Osteocyte (in vitro differentiated cells): Measurements from ENCODE around the gene BOLA1. TPM values are rescaled to one million over a fixed set of nuclear protein-coding genes. Genes with fewer than 3 reads are reported as not detected.
A peak's percentile ranks its signal among the peaks of the same experiment; 100 is the strongest.

Experiments
- DNase-seq: peaks from one replicate; pipeline ENCODE4 v3.0.0; 2021; ENCODE audit warnings: mixed read lengths; ENCODE audit not compliant: unreplicated experiment; ENCODE audit errors: extremely low spot score
- H3K27ac Mint-ChIP-seq: one replicate; pipeline ENCODE4 v1.8.0; 2021; ENCODE audit warnings: mild to moderate bottlenecking, mixed read lengths; ENCODE audit not compliant: unreplicated experiment
- H3K27me3 Mint-ChIP-seq: one replicate; pipeline ENCODE4 v1.8.0; 2021; ENCODE audit warnings: mixed read lengths; ENCODE audit not compliant: unreplicated experiment
- H3K36me3 Mint-ChIP-seq: one replicate; pipeline ENCODE4 v1.8.0; 2021; ENCODE audit warnings: mixed read lengths; ENCODE audit not compliant: unreplicated experiment
- H3K4me1 Mint-ChIP-seq: one replicate; pipeline ENCODE4 v1.8.0; 2021; ENCODE audit warnings: mixed read lengths; ENCODE audit not compliant: unreplicated experiment
- H3K4me3 Mint-ChIP-seq: one replicate; pipeline ENCODE4 v1.8.0; 2021; ENCODE audit warnings: mild to moderate bottlenecking, moderate library complexity, mixed read lengths; ENCODE audit not compliant: unreplicated experiment
- H3K9me3 Mint-ChIP-seq: one replicate; pipeline ENCODE4 v1.8.0; 2021; ENCODE audit warnings: mixed read lengths; ENCODE audit not compliant: unreplicated experiment
- CTCF ChIP-seq: fragments of 200-600 bp; sonication (generic); IDR thresholded peaks from 2 replicates; pipeline ENCODE4 v1.5.0; 2021; ENCODE audit warnings: antibody characterized with exemption, mild to moderate bottlenecking, moderate library complexity
- total RNA-seq: library from RNA; stranded (reverse); gene quantifications from 2 replicates; pipeline ENCODE4 v1.2.1, GENCODE V29; 2021

Gene BOLA1
- total RNA-seq, 1 donor from 2014 or later: 13.7 TPM

DNA sequence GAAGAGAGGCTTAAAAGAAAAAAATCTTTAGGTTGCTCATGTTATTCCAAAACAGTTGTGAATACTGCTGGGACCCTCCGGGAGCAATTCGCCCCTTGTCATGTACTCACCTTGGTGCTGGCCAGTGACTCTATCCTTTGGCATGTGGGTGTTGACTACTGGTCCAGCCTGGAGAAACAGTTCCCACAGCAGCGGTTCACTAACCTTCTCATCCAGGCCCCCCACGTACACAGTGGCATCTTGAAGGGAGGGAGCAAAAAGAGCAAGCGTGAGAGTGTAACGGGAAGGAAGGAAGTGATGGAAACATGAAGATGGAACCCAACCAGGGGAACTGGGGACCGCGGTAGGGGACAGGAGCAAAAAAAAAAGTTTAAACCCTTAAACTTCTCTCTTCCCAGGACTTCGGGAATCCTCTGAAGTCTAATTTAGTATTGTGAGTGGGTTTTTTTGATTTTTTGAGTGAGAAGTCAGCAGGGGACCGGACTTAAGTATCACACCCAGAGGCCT lies 27.7 kb downstream of the BOLA1 start:
- no peak for DNase-seq
- Mint-ChIP-seq H3K9me3 (no peaks in the 10 kb centered on the region), H3K4me1 (peaks cover 36% of the 10 kb centered on the region), H3K27ac (peak overlapping the region; percentile 98), H3K27me3 (no peaks in the 10 kb centered on the region), H3K36me3 (peaks cover 47% of the 10 kb centered on the region), H3K4me3 (peak overlapping the region; percentile 95)
- no peak for TF ChIP-seq CTCF

GRCh38 chr1:149927563-149928400 lies 28.4 kb downstream of the BOLA1 start, which contains the start of gene SF3B4:
TSS of gene SF3B4 (minus strand) at chr1:149927803. CDS start at chr1:149927759, 44 bp downstream.
- peak; percentile 97 for DNase-seq
- Mint-ChIP-seq H3K4me1 (peaks cover 36% of the 10 kb centered on the region), H3K27ac (peak within 1 kb of the TSS; percentile 98), H3K4me3 (peak within 1 kb of the TSS; percentile 95), H3K9me3 (no peaks in the 10 kb centered on the region), H3K36me3 (peaks cover 43% of the 10 kb centered on the region), H3K27me3 (no peaks in the 10 kb centered on the region)
- no peak for TF ChIP-seq CTCF

GRCh38 chr1:149928401-149928724 lies 29.0 kb downstream of the BOLA1 start:
- Mint-ChIP-seq H3K27ac (peak overlapping the region; percentile 98), H3K9me3 (no peaks in the 10 kb centered on the region), H3K4me3 (peak overlapping the region; percentile 95), H3K36me3 (peaks cover 38% of the 10 kb centered on the region), H3K27me3 (no peaks in the 10 kb centered on the region), H3K4me1 (peaks cover 36% of the 10 kb centered on the region)
- TF ChIP-seq CTCF: no peak
- no peak for DNase-seq

GRCh38 chr1:149929856-149930255 lies 30.5 kb downstream of the BOLA1 start:
- DNase-seq: no peak
- H3K4me3 Mint-ChIP-seq: no peak overlapping the region
- no peak overlapping the region for H3K27ac Mint-ChIP-seq
- peaks cover 33% of the 10 kb centered on the region for H3K4me1 Mint-ChIP-seq
- TF ChIP-seq CTCF: no peak
- H3K27me3 Mint-ChIP-seq: no peaks in the 10 kb centered on the region
- H3K9me3 Mint-ChIP-seq: no peaks in the 10 kb centered on the region
- H3K36me3 Mint-ChIP-seq: peaks cover 29% of the 10 kb centered on the region

GRCh38 chr1:149931212-149931790 lies 31.9 kb downstream of the BOLA1 start:
- no peak for TF ChIP-seq CTCF
- no peak overlapping the region for H3K4me3 Mint-ChIP-seq
- no peaks in the 10 kb centered on the region for H3K9me3 Mint-ChIP-seq
- H3K27ac Mint-ChIP-seq: peak overlapping the region; percentile 58
- H3K36me3 Mint-ChIP-seq: peaks cover 18% of the 10 kb centered on the region
- peaks cover 31% of the 10 kb centered on the region for H3K4me1 Mint-ChIP-seq
- DNase-seq: no peak
- H3K27me3 Mint-ChIP-seq: no peaks in the 10 kb centered on the region
